ENCODE results near the gene DNAJA3.

The DNAJA3 gene

DNA sequence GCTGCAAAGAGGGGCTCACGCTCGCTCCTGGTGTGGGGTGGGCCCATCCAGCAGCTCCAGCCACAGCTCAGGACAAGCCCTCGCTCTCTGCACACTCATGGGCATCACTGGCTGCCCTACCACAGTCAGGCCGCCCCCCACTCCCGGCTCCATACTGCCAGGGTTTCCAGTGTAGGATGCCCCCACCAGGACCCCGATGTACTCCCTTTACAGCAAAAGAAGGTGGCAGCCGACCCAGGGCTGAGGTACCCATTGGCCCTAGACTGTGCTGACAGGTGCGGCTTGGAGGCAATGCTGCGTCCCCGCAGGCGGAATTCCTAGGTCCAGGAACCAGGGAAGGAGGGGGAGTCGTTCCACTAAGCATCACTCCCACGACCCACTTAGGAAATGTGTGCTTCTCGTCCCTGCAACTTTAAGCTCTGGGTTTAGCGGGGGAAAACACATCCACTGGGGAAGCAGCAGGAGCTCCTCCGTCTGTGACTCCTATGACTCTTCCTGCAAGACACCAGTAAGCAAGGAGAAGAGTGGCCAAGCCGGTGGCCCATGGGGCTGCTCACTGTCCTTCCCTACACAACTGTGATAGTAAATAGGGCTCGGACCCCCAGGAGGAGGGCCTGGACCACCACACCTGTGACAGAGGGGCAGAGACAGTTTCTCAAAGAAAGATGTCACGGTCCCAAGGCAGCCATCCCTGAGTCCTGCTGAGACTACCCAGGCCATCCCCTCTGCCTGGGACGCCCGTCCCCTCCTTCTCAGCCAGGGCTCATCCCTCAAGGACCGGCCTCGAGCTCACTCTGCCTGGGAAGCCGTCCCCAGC lies 22.3 kb upstream of the DNAJA3 start:
- TF ChIP-seq, protein P1, sequence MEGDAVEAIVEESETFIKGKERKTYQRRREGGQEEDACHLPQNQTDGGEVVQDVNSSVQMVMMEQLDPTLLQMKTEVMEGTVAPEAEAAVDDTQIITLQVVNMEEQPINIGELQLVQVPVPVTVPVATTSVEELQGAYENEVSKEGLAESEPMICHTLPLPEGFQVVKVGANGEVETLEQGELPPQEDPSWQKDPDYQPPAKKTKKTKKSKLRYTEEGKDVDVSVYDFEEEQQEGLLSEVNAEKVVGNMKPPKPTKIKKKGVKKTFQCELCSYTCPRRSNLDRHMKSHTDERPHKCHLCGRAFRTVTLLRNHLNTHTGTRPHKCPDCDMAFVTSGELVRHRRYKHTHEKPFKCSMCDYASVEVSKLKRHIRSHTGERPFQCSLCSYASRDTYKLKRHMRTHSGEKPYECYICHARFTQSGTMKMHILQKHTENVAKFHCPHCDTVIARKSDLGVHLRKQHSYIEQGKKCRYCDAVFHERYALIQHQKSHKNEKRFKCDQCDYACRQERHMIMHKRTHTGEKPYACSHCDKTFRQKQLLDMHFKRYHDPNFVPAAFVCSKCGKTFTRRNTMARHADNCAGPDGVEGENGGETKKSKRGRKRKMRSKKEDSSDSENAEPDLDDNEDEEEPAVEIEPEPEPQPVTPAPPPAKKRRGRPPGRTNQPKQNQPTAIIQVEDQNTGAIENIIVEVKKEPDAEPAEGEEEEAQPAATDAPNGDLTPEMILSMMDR (IDR thresholded peaks at IDR 0.05; ENCODE audit: low read depth, low read length, missing control alignments) = no peak
- H3K4me3 ChIP-seq (replicated peaks; ENCODE audit: low read depth, low read length) = no peak overlapping the region
- no peak for DNase-seq (ENCODE audit: extremely low read depth, low read depth)

DNA sequence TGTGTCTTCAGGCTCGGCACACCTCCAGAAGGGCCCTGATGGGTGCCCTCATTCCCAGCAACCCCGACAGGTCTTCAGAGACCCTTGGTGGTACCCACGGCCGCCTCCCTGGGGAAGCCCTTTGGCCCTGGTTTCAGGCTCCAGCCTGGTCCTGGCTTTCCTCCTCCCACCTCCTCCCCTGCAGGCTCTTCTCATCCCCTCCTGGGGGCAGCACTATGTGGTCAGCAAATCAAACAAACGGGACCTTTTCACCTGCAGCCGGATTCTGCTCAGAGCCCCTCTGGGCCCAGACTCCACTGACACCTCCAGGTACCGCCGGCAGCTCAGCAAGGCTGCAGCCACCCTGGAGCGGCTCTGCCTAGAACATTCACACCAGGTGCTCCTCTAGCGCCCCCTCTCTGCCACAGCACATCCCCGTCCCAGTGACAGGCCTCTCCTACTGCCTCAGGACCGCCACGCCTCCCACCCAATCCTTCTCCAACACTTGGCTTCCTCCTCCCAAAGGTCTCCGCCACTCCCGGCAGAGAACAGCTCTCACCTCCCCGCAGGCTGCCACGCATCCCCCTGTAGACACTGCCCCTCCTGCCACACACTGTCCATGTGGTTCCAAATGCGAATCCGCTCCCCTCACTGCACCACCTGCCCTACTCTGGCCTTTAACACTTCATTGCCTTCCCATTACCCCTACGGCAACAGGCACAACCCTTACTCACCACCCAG lies 21.3 kb upstream of the DNAJA3 start:
- no peak overlapping the region for H3K4me3 ChIP-seq (replicated peaks; ENCODE audit: low read depth, low read length)
- no peak for DNase-seq (ENCODE audit: extremely low read depth, low read depth)
- TF ChIP-seq, protein P1 (IDR thresholded peaks at IDR 0.05; ENCODE audit: low read depth, low read length, missing control alignments) = peak; percentile 87

DNA sequence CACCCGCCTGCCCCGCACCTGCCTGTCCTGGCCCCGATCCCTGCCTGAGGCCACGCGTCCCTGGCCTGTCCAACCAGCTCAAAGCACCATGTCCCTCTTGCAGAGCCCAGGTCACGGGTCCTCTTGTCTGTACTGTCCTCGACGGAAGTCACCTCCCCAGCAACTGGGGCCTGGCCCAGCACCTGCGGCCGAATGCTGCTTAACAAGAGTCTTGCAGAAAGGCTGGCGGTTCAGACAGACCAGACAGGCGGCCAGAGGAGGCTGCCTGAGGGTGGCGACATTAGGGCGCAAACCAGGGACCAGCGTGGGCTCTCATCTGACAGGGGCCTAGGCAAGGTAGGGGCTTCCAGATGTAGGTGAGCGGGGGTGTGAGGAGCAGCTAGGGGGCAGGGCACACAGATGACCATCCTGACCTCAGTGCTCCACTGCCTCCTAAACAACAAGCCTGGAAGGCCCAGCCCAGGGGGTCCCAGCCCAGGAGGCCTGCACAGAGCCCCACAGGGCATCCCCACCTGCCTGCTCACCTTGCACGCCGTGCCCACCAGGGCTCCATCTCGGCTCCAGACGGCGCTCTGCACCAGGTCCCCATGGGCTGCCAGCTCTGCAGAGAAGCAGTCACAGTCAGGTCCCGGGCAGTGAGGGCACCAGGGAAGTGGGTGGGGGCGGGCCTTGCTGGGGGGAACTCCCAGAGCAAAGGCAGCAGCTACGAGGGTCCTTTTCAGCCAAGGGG lies 20.5 kb upstream of the DNAJA3 start:
- no peak for DNase-seq (ENCODE audit: extremely low read depth, low read depth)
- no peak overlapping the region for H3K4me3 ChIP-seq (replicated peaks; ENCODE audit: low read depth, low read length)
- TF ChIP-seq, protein P1 (IDR thresholded peaks at IDR 0.05; ENCODE audit: low read depth, low read length, missing control alignments) = no peak

DNA sequence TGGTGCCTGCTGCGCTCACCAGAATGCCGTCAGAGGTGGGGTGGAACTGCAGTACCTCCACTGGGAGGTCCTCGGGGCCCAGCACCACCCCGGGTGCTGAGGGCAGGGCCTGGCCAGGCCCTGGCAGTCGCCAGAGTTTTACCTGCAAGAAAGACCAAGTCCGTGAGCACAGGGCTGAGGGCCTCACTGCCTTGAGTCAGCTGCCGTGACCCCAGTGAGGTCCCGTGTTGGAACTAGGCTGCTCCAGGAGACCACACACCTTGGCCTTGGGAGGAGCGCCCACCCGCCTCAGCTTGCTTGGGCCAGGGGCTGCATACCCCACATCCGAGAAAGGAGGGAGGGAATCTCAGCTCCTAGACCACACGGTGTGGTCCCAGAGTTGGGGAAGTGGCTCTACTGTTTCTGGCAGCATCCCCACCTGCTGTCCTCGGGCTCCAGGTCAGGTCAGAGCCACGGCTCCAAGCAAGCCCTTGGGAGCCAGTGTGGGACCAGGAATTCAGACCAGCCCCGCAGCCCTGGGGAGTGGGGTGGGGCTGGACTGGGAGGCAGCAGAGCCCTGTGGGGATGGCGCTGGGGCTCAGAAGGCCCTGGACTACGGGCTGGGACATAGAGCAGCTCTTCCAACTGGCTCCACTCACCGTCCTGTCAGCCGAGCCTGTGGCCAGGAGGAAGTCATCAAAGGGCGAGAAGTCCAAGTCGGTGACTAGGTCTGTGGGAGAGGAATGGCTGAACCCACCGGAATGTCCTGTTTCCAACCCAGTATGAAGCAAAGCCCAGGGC lies 17.9 kb upstream of the DNAJA3 start:
- no peak for DNase-seq (ENCODE audit: extremely low read depth, low read depth)
- TF ChIP-seq, protein P1 (IDR thresholded peaks at IDR 0.05; ENCODE audit: low read depth, low read length, missing control alignments) = no peak
- no peak overlapping the region for H3K4me3 ChIP-seq (replicated peaks; ENCODE audit: low read depth, low read length)

DNA sequence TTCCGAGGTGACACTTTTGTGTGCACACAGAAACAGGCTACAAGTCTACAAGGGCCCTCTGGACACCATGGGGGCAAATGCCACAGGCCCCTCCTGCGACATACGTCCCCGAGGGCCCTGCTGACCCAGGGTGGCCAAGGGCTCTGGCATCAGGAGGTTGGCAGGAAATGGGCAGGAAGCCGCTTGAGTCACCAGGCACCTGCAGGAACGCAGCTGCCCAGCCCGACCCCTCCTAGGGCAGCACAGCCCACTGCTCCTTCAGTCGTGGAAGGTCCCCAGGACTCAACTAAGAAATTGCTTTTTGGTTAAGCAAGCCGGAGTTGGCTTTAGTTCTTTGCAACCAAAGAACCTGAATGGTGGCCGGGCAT lies 17.4 kb upstream of the DNAJA3 start:
- no peak overlapping the region for H3K4me3 ChIP-seq (replicated peaks; ENCODE audit: low read depth, low read length)
- DNase-seq (ENCODE audit: extremely low read depth, low read depth) = no peak
- TF ChIP-seq, protein P1 (IDR thresholded peaks at IDR 0.05; ENCODE audit: low read depth, low read length, missing control alignments) = no peak

Measured in HFF-Myc (cell line).